Activated CD8-positive, alpha-beta memory T cell treated with anti-CD3 and anti-CD28 coated beads for 48 hours (primary cell): ENCODE data around the gene GABRG3.

Experiments used
- DNase-seq, 3 experiments: peaks; one replicate each; pipeline ENCODE4 v3.0.0-alpha.2; 2020; ENCODE audit warnings: low read depth in 2 of 3, low spot score in 2 of 3

The GABRG3 gene

GRCh38 chr15:27094235-27094634, 123.3 kb downstream of the GABRG3 start:
- DNase-seq: no peak

GRCh38 chr15:27095886-27096624, 125.1 kb downstream of the GABRG3 start:
- no peak for DNase-seq

- no peak for DNase-seq
Observed at GRCh38 chr15:27097506-27097905, 126.5 kb downstream of the GABRG3 start.

GRCh38 chr15:27101982-27102381, 131.0 kb downstream of the GABRG3 start:
- DNase-seq: no peak

GRCh38 chr15:27111323-27111722, 140.3 kb downstream of the GABRG3 start:
- no peak for DNase-seq

- no peak for DNase-seq
Observed at GRCh38 chr15:27114473-27114872, 143.5 kb downstream of the GABRG3 start.

- no peak for DNase-seq
Observed at GRCh38 chr15:27119695-27120266, 148.8 kb downstream of the GABRG3 start.

GRCh38 chr15:27121672-27122071, 150.7 kb downstream of the GABRG3 start:
- no peak for DNase-seq

- DNase-seq: no peak
Observed at GRCh38 chr15:27123291-27123690, 152.3 kb downstream of the GABRG3 start.

- DNase-seq: no peak
Observed at GRCh38 chr15:27123808-27124207, 152.8 kb downstream of the GABRG3 start.

GRCh38 chr15:27124287-27124871, 153.4 kb downstream of the GABRG3 start:
- no peak for DNase-seq

GRCh38 chr15:27125185-27125584, 154.2 kb downstream of the GABRG3 start:
- no peak for DNase-seq

- no peak for DNase-seq
Observed at GRCh38 chr15:27126449-27126848, 155.5 kb downstream of the GABRG3 start.

GRCh38 chr15:27127815-27128570, 157.0 kb downstream of the GABRG3 start:
- DNase-seq: no peak

- DNase-seq: no peak
Observed at GRCh38 chr15:27133249-27133648, 162.3 kb downstream of the GABRG3 start.

- no peak for DNase-seq
Observed at GRCh38 chr15:27134481-27134880, 163.5 kb downstream of the GABRG3 start.

- DNase-seq: no peak
Observed at GRCh38 chr15:27135151-27135550, 164.2 kb downstream of the GABRG3 start.

GRCh38 chr15:27137127-27137526, 166.1 kb downstream of the GABRG3 start:
- DNase-seq: no peak

GRCh38 chr15:27165590-27165989, 194.6 kb downstream of the GABRG3 start:
- DNase-seq: no peak

- DNase-seq: no peak
Observed at GRCh38 chr15:27166917-27167316, 195.9 kb downstream of the GABRG3 start.

- no peak for DNase-seq
Observed at GRCh38 chr15:27167738-27168137, 196.8 kb downstream of the GABRG3 start.

- DNase-seq: no peak
Observed at GRCh38 chr15:27170851-27171250, 199.9 kb downstream of the GABRG3 start.
